Ishikawa (cell line): ENCODE data around the gene LIPN.

ENCODE experiments used
- CEBPB ChIP-seq: IDR thresholded peaks from 2 replicates; pipeline ENCODE4 v1.6.1; 2012
- CREB1 ChIP-seq: IDR thresholded peaks from 2 replicates; pipeline ENCODE4 v1.6.1; 2012; ENCODE audit warnings: low read depth
- EGR1 ChIP-seq: IDR thresholded peaks from 2 replicates; pipeline ENCODE4 v1.6.1; 2012
- EP300 ChIP-seq: IDR thresholded peaks from 2 replicates; pipeline ENCODE4 v1.6.1; 2012; ENCODE audit warnings: borderline replicate concordance
- FOXM1 ChIP-seq: IDR thresholded peaks from 2 replicates; pipeline ENCODE4 v1.6.1; 2012; ENCODE audit warnings: low read depth, borderline replicate concordance
- MAX ChIP-seq: IDR thresholded peaks from 2 replicates; pipeline ENCODE4 v1.6.1; 2012
- NFIC ChIP-seq: IDR thresholded peaks from 2 replicates; pipeline ENCODE4 v1.6.1; 2012
- RAD21 ChIP-seq: IDR thresholded peaks from 2 replicates; pipeline ENCODE4 v1.6.1; 2012; ENCODE audit warnings: low read depth
- REST ChIP-seq: IDR thresholded peaks from 2 replicates; pipeline ENCODE4 v1.6.1; 2012; ENCODE audit warnings: low read depth, mild to moderate bottlenecking
- TAF1 ChIP-seq: IDR thresholded peaks from 2 replicates; pipeline ENCODE4 v1.6.1; 2012; ENCODE audit warnings: low read depth, mild to moderate bottlenecking
- TCF12 ChIP-seq: IDR thresholded peaks from 2 replicates; pipeline ENCODE4 v1.6.1; 2012; ENCODE audit warnings: low read depth
- TEAD4 ChIP-seq: IDR thresholded peaks from 2 replicates; pipeline ENCODE4 v1.6.1; 2012
- USF1 ChIP-seq: IDR thresholded peaks from 2 replicates; pipeline ENCODE4 v1.6.1; 2012
- YY1 ChIP-seq: IDR thresholded peaks from 2 replicates; pipeline ENCODE4 v1.6.1; 2012; ENCODE audit warnings: low read depth
- ZBTB7A ChIP-seq: IDR thresholded peaks from 2 replicates; pipeline ENCODE4 v1.6.1; 2012; ENCODE audit warnings: low read depth

LIPN gene

GRCh38 chr10:88792661-88793060 lies 32.8 kb downstream of the LIPN start:
- TF ChIP-seq EP300 (no peak), YY1 (no peak), MAX (no peak), TEAD4 (no peak), ZBTB7A (no peak), CREB1 (no peak), FOXM1 (no peak), TAF1 (no peak), EGR1 (no peak), CEBPB (no peak), TCF12 (no peak), REST (no peak), RAD21 (no peak), NFIC (no peak)

- TF ChIP-seq NFIC (no peak), YY1 (no peak), CREB1 (no peak), EP300 (no peak)
These were observed 34.0 kb downstream of the LIPN start for GRCh38 chr10:88793712-88794299.

- TF ChIP-seq EP300: no peak
- no peak for TF ChIP-seq YY1
- TF ChIP-seq MAX: no peak
- no peak for TF ChIP-seq FOXM1
- TF ChIP-seq USF1: no peak
- no peak for TF ChIP-seq ZBTB7A
- no peak for TF ChIP-seq RAD21
- TF ChIP-seq EGR1: no peak
- no peak for TF ChIP-seq TCF12
- TF ChIP-seq TAF1: no peak
- no peak for TF ChIP-seq TEAD4
- no peak for TF ChIP-seq REST
These were observed 34.9 kb downstream of the LIPN start for GRCh38 chr10:88794731-88795130.

GRCh38 chr10:88800152-88801125 lies 40.6 kb downstream of the LIPN start:
- TF ChIP-seq YY1 (no peak), ZBTB7A (no peak), NFIC (no peak), RAD21 (no peak), EGR1 (no peak), TAF1 (no peak), USF1 (no peak), TCF12 (no peak), EP300 (no peak), REST (no peak), FOXM1 (no peak)
